ENCODE results near the gene GABRR3.
A peak's percentile ranks its signal among the peaks of the same experiment; 100 is the strongest.
"Not testable (repeated sequence)": the region's sequence is repeated elsewhere in the genome, so short reads cannot be mapped to it uniquely, and the experiment has no call there.

The GABRR3 gene

DNA sequence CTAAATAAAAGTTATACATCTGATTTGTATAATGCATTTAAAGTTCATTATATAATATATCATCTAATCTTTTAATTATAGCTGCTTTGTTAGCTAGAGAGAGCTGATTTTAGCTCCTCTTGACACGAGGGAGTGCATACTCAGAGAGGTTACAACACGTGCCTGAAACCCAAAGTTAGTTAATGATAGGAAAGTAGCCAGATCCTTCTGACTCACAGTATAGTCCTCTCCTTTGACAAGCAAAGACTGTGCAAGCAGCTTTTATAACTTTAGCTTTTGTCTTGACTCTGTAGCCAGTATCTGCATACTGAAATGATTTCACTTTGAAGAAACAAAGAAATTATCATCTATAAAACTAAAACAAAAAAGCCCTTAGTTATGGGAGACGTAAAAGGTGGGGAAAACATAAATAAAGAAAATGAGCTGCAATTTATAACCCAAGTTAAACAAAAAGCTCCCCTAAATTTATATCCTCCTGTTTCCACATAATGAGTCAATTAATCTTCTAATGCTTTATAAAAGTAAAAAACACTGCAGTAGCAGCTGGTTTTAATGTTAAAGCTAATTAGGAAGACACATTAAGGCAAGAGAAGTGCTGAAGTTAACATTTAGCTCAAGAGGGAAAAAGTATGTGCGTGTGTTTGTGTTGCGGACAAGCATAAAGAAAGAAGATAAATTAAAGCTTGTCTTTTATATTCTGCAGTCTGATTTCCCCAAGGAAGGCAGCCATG lies 13.1 kb downstream of the GABRR3 start:
- DNase-seq, result no peak

DNA sequence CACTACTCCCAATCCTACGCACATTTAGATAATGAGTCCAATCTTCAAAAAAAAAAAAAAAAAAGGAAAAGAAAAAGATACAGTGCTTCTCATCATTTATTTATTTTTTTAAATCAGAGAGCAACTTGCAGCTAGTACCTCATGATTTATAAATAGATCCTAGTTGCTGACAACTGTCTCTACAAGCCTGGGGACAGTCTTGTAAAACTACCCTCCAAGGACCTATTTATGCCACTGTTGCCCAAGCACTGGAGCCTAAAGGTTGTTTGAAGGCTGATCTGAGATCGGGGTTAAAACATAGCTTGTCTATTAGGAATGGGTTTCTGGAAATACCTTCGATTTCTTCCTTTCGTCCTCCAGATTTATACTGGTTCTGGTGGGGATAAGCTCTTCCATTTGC lies 14.7 kb downstream of the GABRR3 start:
- DNase-seq, result no peak

DNA sequence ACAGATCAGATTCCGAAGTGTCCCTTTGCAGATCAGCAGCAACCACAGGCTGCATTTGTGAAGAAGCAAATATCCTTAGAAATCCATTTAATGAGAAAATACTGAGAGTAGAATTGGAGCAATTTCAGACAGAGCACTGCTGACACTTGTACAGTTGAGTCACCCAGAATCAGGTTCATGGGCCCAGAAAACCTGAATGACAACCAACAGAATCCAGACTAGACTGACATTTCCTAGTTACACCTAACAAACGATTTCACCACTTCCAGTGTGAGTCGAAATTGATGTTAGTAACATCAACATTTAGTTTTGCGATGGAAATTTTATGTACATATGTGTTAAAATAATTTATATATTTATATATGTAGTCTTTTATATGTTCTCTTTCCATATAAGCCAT lies 16.8 kb downstream of the GABRR3 start:
- no peak for DNase-seq

DNA sequence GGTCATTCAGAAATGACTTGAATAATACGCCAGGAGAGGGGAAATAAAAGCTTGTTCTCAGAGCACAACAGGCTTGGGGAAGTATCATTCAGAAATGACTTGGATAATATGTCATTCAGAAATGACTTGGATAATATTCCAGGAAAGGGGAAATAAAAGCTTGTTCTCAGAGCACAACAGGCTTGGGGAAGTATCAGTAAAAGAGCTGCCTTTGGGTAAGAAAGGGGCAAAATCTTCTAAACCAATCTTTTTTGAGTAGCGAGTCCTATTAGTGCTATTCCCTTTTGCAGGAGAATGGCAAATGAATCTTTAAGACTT lies 20.9 kb downstream of the GABRR3 start:
- DNase-seq, result no peak

DNA sequence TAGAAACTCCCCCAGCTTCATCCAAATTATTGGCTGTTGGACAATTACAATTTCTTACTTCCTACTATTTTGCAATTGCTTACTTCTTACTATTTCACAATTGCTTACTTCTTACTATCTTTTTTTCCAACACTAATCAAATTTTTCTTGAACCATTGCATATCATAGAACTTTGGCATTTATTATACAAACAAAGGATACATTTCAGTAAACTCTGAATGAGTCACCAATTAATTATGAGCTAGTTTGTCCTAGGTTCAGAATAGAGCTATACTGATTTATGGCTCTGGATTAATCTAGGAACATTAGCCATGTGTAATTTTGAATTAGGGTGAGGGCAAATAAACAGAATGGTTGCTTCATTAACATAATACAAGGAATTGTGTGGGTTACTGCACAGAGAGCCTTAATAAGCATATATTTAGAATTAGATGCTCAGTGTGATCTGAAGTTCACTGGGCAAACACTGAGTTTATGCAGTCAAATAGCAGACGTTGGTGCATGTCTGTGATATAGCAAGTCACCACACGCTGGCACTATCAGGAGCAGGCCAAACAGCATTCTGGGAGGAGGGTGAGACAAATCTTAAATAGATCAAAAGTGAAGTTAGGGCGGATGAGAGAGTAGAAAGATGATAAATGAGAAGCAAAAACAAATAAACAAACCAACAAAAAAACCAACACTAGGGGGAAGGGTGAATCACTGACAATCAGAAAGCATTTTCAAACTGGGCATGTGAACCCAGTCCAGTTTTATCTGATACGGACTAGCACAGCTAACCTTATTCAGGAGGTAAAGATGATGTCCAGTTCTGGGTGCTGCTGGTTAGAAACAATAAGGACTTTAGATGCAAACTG lies 21.5 kb downstream of the GABRR3 start:
- DNase-seq, result peak; percentile 11

DNA sequence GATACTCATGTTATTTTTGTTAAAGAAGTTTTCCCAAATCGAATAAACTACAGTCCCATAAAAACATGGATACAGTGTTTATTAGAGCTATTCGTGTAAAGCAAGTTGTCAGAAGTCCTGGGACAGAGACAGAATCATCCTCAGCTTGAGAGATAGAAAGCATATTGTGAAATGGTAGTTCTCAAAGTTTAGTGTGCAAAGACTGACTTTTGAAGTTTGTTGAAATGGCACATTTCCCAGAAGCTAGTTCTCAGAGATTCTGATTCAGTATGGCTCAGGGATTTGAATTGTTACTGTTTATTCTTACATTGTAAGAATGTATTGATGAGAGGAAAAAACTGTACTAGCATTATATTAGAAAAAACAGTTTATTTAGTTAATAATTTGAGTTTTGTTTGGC lies 22.1 kb downstream of the GABRR3 start:
- no peak for DNase-seq

DNA sequence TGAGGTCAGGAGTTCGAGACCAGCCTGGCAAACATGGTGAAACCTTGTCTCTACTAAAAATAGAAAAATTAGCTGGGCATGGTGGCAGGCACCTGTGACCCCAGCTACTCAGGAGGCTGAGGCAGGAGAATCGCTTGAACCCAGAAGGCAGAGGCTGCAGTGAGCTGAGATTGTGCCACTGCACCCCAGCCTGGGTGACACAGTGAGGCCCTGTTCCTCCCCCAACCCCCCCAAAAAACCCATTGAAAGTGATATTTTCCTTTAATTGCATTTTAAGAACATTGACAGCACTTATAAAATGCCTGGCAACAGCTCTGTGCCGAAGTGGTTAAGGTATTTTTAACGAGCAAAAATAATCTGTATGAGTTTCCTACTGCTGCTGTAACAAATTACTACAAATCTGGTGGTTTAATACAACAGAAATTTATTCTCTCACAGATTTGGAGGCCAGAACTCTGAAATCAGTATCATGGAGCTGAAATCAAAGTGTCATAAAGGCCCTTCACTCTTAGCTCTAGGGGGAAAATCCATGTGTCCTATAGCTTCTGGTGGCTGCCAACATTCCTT lies 24.1 kb downstream of the GABRR3 start:
- not testable (repeated sequence) for DNase-seq

DNA sequence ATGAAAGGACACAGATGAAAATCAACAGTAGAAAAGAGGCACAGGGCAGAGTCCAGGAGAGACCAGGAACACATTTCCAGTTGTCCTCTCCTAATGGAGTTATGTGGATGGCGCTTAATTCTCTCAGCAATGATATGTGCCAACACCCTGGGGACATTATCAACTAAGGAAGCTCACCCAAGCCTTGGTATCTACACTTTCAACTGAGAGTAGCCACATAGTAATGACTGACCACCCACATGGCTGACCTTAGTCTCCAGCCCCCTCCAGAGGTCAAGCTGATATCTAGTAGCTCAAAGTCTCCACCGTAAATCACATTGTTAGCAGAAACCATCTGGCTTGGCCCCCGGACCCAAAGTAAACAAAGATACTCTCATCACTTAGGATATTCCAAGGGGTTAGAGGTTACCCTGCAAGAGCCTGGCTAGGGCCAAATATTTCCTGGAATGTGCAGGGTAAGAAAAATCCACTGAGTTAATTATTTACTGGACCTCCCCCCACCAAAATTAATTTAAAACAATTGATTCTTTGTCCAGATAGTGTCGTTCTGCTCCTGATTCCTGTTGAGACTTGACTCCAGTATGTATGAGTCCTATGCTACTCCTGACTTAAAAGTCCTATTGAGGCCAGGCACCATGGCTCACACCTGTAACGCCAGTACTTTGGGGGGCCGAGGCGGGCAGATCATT lies 24.8 kb downstream of the GABRR3 start:
- DNase-seq, result no peak

DNA sequence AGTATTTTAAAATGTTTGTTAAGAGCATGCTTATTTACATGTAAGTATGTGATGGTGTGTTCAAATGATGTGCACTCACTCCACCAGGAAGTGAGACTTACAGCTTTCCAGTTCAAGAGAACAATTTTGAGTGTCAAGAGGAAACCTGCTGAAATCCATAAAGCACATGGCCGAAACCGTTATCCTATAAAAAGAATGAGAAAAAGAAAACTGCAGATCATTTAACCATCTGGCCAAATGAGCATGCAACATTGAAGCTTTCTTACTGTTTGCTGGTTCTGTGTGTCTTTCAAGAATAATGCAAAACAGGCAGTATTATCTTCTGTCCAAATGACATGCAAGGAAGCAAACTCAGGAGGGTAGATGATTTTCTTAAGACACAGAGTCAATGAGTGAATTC lies 26.3 kb downstream of the GABRR3 start:
- DNase-seq, result no peak

DNA sequence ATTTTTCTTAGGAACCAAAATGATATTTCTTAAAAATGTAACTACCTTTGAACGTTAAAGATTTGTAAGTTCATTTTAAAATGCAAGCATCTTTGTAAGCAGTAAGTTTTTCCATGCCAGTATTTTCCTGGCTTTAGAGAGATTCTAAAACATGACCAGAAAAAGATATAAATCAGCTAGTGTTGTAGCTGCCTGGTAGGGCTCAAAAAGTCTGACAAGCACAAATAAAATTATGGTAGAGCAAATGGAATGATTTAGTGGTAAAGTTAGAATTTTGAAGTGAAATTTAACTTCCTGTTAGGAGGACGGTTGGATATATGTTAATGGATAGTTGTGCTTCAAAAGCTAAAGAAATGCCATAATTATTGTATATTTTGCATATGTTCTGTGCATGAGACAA lies 29.7 kb downstream of the GABRR3 start:
- DNase-seq, result no peak

DNA sequence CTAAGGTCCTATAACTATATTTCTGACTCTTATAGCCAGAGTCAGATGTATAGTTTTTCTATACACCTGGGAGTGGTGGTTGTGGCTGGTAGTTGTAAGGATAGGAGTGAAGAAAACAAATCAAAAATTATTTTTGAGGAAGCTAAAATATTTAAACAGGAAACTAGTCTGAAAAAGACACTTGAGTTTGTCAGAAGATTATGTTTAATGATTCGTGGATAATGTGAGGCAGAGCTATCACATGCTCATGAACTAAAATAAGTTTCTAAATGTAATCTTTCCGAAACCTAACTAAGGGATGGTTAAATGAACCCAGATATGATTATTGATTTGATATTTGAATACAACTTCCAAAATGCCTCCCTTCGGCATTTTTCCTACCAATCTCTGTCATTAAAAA lies 30.4 kb downstream of the GABRR3 start:
- no peak for DNase-seq

DNA sequence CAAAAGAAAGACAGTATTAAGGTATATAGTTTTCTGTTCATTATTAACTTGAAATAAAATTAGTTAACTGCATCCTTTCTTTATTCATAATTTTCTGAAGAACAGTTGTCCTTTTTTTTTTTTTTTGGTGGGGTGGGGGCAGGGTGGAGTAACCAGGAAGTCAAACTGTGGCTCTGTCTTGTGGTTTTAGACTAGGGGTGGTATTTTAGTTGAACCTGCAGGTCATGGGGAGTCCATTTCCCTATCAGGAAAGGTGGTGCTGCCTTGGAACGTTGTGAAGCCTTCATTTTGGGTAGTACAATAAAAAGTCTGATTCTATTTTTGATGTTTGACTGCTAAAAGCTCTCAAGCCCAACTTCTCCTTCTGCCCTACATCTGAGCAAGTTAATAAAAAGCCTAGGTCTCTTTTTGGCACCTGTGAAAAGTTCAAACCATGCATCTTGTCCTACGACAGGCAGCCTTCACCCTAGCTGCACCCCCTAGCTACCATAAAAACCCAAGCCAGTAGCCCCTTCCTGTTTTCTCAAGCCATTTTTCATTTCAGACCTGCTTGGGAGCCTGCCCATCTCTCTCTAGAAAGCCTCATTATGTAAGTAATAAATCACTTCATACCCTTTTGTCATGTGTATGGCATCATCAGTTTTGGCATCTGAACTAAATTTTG lies 31.7 kb downstream of the GABRR3 start:
- DNase-seq, result no peak

DNA sequence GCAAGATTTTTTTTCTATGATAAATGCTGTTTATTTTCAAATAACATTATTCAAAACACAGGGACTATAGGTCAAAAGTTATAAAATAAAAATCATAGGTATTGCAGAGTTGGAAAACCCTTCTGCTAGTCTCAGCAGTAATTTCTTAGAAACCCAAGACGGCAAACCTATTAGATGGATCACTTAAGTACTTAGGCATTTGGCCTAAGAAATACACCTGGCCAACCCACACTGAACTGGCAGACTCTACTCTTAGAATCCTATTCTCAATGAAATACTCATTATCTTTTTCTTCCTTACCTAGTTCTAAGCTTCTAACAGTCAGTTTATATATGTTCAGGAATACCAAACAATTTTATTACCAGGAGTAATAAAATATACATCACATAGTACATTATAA lies 32.4 kb downstream of the GABRR3 start:
- no peak for DNase-seq

DNA sequence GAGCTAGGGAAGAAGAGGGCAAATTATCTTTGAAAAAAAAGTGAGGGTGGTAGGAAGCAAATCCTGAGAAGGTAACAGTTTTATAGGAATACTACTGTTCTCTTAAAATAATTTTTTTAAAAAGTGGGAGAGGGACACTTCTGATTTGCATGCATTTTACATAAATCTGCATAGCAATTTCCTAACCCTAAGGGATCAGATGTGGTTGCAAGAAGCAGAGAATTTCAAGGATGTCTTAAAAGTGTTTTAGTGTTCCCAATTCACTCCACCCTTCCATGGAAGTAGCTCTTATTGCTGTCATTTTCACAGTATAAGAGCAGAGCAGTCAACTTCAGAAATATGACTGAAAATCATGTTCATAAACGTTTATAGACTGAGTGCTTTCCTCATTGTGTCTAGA lies 35.1 kb downstream of the GABRR3 start:
- no peak for DNase-seq

DNA sequence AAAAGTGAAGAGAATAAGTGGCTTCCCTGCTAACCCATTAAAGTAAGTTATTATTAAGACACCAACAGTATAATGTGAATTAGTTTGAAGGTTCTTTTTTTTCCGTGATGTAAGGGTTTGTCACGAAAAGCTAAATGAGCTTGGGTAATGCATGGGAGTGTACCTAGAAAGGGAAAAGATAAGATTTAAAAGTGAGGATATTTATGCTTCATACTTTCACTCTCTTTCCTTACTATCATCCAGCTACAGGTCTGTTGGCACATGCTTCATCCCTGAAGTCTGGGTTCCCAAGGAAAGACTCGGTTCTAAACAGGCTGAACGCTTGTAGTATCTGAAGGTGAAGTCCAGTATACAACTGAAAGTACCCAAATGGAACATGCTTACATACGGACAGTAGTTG lies 36.0 kb downstream of the GABRR3 start:
- DNase-seq, result no peak

DNA sequence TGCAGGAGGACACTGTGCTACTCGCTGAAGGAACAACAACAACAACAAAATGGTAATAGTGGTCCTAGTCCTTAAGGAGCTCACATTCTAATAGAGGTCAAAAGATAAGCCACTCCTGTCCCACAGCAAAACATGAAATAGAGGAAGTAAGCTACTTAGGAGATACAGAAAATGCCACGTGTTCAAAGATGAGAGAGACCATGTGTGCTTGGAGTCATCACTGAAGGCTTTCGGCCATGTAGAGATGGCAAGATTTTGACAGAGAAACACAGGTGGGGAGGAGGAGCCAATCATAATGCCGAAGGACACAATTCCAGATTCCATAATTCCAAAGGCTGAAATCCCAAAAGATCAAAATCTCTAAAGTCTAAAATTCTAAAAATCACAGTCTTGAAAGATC lies 38.1 kb downstream of the GABRR3 start:
- no peak for DNase-seq

DNA sequence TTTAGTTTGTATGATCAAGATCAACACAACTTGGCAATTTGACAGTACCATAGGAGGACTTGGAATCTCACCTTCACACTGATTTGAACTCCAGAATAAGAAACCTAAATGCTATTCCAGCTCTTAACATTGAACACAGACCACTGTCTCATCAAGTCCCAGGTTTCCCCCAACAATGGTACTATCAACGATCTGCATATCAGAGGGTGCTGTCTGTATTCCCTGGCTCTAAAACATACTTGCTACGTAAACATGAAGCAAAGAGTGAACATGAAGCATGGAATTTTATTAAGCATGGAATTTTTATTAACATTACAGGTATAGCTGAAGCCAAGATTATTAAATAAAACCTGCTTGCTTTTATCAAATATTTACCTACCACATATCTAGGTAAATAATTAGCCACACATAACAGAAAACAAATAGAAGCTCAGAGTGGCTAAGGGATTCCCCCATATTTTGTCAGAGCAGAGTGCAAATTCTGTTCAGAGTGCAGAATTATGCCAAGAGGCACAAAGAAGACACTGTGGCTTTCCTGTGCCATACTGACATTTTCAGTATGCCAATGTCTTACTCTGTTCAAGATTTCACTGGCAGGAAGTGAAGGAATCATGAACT lies 40.7 kb downstream of the GABRR3 start:
- no peak for DNase-seq

DNA sequence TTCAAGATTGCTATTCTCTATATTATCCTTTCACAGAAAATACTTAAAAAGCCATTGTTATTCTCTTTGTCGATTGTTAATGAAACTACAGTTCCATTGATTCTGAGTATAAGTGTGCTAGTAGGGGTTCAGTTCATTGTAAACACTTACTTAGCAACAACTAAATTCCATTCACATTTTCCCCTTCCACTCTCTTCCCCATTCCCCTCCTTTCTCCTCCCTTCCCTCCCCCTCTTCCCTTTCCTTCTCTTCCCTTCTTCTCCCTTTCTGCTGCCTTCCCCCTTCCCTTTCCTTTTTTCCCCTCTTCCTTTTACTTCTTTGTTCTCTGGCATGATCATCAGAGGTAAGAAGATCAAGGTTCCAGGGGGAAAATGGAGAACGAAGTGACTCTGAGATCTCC lies 41.6 kb downstream of the GABRR3 start:
- DNase-seq, result no peak

DNA sequence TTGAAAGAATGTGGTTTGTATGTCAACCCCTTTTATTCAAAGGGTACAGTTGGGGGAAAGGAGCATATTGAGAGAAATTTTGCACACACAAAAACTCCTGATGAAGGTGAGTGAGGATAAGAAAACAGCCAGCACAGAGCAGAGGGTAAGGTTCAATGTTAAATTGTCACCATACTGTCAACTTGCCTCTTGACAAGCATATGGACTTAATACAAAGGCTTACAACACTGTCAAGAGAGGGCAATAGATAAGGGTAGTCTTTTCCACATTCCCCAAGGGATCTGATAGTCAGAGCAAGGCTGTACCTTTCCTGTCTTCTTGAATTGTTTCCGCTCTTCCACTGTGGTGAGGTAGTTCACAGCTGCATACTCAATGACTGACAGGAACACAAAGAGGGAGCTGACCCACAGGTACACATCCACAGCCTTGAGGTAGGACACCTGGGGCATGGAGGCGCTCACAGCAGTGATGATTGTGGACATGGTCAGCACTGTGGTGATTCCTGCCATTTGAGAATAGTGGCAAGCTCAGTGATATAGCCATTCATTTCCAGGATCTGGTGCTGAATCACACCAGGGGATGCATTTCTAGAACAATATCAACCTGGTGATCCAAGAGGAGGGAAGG lies 42.5 kb downstream of the GABRR3 start:
- DNase-seq, result no peak

DNA sequence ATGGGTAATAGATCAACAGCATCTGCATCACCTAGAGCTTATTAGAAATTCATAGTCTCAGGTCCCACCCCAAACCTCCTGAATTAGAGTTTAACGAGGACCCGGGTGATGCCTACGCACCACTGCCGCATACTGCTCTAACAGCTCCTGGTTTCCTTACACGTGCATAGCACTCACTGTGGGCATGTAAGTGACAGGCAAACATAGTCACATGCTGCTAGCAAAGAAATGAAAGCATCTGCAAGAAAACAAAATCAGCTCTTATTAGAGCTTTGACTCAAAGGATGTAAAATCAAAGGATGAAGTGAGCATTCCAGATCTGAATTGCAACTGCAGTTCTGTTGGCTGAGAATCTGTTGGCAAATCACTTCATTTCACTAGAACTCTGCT lies 43.8 kb downstream of the GABRR3 start:
- no peak for DNase-seq

DNA sequence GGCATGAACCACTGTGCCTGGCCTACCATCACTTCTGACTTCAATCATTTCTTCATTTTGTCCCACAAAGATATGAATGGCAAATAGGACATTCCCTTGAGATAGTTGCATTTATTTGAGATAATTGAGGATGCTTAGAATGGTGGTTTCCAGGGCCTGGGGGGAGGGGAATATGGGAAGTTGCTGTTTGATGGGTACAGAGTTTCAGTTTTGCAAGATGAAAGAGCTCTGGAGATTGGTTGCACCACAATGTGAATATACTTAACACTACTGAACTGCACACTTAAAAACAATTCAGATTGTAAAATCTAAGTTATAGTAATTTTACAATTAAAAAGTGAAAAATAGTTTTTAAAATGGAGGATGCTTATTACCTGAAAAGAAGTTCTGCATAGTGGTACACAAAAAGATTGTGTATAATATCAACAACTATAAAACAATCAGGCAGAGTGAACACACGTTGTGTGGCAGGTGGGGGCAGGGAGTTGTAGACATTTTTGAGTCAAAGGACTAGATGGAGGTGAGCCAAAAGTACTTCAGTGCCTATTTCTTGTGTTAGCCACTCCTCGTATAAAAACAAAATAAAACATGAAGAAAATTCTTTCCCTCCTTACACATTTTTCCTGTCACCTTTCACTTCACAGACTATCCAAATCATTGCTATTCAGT lies 44.4 kb downstream of the GABRR3 start:
- DNase-seq, result no peak

All from T1000 (cell line).